Loucy (cell line): ENCODE data around the gene PRKX.

ENCODE experiments used
- CTCF ChIP-seq: fragments of 200-600 bp; sonication (generic); conservative IDR thresholded peaks from 2 replicates; pipeline ENCODE4 v1.5.1; 2014; ENCODE audit warnings: mild to moderate bottlenecking, antibody characterized with exemption, low read length
- EZH2phosphoT487 ChIP-seq: fragments of 200-600 bp; IDR thresholded peaks from 2 replicates; pipeline ENCODE4 v1.6.1; 2018; ENCODE audit warnings: antibody characterized with exemption, mild to moderate bottlenecking, moderate library complexity, borderline replicate concordance

- TF ChIP-seq CTCF, result no peak
- no peak for TF ChIP-seq EZH2phosphoT487
Measured at GRCh38 chrX:3664921-3665320, 48.5 kb downstream of the PRKX start.
